HG03565 (cell line): ENCODE measurements around the gene BNIPL.
A peak's percentile ranks its signal among the peaks of the same experiment; 100 is the strongest.

Source experiments
- ATAC-seq: cut with Tn5 transposase; IDR thresholded peaks from one replicate; pipeline ENCODE4 v1.9.1; 2021; ENCODE audit warnings: mild to moderate bottlenecking, moderate library complexity; ENCODE audit not compliant: unreplicated experiment

Gene BNIPL

DNA sequence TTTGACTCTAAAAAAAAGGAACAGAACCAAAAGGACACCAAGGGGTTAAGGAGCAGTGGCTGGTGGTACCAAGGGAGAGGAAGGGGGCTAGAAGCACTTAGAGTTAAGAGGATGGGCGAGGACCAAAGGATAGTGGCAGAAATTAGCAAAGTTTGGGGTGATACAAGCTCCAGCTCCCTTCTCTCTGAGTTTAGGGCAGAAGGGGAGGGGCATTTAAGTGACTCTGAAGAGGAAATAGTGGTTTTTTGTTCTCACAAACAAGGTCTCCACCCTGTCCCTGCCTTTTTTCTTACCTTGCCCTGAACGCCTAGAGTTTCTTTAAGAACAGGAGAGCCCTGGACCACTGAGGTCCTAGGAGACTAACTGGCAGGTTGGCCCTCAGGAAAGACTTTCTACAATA is 19.8 kb downstream of the BNIPL start:
- ATAC-seq: no peak

DNA sequence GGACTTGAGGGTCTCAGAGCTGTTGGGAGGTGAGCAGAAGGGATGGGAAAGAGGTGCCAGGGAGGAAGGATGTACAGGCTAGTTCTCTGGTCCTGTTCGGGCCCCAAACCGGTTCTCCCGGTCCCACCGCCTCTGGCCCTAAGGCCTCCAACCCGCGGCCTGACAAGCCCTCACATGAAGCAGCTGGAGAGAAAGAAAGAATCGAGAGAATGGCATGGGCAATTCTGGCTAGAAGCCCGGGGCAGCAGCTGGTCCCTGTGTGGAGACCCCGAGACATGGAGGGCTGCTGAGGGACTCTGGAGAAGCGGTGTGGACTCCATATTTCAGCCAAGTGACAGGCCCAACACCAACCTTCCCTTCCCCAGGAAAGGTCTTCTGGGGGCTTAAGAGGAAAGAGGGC is 22.3 kb downstream of the BNIPL start:
- ATAC-seq: no peak

DNA sequence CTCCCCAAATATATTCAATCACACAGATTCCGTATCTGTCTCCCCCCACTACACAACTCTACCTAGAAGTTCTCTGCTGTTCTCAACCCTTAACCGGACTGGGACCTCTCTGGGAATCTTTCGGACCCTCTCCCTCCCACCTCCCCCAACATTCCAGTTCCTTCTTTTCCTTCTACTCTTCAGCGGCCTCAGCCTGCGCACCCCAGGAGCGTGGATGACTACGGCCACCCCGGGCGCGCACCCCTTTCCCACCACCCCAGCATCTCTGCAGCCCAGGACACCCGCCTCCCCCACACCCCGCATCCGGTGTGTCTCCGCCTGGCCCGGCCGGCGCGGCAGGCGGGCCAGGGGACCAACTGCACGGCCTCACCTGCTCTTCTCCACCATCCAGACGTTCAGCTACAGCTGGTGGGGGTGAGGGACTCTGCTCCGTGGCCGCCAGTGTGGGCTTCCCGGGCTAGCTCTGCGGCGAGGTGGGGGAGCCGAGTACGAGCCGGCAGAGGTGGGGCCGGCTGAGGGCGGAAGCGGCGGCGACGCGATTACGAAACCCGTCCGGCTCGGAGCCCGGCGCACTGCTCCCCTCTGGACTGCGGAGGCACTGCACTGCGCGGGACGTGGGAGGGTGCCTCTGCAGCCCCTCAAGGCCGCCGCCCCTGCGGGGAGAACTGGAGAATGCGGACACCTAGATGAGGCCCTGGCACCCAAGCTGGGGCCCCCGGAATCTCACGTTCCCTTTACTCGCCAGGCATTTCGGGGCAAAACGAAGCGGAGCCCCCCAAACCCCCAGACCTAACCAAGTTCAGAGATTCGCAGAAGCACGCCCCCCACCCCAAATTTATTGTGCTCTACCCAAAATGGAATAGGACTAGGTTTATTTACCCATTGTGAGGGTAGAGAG is 23.0 kb downstream of the BNIPL start, which contains the start of gene CDC42SE1:
Gene CDC42SE1 (minus strand): TSS at position 514 of the 898 bp plus-strand sequence. CDS start 3,892 bp downstream, outside the sequence.
- peak; percentile 57 for ATAC-seq

DNA sequence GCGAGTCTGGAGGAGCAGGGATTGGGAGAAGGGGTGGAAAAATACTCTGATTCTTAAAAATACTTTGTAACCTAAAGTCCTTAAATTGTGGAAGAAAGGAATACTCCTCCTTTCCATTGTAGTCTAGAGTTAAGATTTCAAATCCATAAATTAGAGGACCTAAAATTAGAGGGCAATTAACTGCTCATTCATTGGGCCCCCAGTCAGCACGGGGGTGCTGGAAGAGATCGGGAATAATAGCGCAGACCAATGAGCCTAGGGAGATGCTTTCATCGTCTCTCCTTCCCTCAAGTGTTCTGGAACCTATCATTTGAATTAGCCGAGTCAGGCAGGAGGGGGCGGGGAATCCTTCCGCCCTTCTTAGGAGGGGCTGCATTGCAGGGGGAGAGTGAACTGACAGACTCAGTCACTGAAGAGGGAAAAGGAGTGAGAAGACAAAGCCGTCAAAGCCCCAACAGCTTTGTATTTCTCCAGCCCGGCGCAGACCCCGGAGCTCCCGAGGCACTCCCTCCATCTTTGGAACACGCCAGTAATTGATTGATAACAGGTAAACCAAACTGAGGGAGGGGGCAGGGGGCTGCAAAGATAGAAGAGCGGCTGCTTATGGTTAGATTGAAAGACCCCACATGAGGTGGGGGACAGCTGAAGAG is 23.7 kb downstream of the BNIPL start, which contains the start of gene MLLT11:
Gene MLLT11 (plus strand): TSS at position 391 of the 650 bp plus-strand sequence. CDS start 6,828 bp downstream, outside the sequence.
- ATAC-seq: no peak

DNA sequence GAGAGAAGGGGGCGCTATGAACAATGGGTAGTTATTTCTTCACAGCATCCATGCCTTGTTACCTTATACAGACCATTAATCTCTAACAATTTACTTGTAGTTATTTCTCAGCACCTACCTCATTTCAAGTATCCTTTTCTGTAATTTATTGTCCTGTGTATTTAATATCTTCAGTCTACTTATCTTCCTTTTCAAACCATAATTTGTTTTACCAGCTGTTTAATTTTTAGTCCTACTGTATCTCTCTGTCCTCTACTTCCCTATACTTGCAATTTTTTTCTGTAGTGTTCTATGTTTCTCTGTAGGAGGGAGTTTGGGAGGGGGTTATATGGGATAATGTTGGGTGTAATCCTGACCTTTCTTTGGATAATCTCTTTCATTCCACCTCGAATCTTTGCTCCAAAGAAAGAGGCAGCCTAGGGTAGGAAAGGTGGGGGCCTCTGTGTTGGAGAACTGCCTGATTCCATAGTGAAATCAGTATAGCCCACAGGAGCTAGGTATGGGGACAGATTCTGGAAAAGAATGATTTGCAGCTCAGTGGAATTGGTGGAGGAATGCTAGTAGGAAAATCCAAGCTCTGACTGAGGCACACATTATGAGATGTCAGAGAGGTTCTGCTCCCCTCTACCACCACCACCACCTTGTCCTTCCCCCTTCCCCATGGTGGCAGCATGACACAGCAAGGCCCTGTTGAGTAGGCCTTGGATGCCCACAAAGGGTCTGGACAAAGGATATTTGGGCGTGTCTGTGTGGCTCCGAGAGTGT is 24.5 kb downstream of the BNIPL start:
- no peak for ATAC-seq

DNA sequence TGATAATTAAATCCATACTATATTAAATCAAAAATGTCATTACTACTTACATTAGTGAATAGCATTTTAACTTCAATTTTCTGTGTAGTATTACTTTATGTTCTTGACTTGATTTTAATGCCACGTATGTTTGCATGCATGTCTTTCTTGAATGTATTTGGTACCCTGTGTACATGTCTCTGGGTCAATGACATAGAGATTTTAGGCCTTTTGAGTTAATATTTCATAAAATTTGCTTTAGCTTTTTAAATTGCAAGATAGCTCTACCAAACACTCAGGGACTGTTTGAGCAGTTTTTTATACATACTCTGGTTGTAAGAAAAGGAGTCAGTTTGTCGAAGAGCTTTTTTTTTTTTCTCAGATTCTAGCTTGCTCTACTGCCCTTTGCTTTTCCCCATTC is 25.3 kb downstream of the BNIPL start:
- ATAC-seq: no peak

DNA sequence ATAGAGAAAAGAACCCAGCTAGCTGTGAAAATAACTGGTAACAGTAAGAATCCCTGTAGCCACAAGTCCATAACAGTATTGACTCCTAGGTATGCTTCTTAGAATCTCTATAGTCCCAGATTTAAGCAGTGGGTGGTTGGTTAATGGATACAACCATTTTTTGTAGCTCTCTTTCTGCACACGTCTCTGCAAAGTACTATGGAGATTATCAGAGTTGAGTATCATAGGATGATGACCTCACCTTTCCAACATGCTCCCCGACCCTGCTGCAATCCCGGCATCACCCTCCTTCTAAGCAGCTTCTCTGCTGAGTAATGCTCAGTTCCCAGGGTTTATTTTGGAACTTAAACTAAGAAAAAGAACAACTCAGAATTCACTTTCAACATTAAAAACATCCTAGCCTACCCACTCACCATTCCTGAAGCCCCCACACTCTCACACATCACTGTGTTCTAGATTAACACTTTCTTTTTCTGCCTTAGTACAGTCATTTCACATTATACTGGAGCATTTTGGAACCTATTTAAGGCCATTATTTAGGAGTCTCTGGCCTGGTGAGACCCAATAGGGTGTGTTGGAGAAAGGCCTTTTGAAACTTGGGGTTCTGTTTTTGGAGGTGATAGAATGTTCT is 26.5 kb downstream of the BNIPL start:
- ATAC-seq: no peak

DNA sequence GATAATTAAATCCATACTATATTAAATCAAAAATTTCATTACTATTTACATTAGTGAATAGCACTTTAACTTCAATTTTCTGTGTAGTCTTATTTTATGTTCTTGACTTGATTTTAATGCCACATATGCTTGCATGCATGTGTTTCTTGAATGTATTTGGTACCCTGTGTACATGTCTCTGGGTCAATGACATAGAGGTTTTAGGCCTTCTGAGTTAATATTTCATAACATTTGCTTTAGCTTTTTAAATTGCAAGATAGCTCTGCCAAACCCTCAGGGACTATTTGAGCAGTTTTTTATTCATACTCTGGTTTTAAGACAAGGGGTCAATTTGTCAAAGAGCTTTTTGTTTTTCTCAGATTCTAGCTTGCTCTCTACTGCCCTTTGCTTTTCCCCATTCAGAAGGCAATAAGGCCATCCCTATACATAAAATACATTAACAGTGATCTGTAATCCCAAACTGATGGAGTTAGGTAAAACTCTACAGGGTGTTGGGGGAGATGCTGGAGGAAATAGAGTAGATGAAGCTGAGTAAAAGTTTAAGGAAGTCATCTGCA is 28.8 kb downstream of the BNIPL start:
- ATAC-seq: no peak

DNA sequence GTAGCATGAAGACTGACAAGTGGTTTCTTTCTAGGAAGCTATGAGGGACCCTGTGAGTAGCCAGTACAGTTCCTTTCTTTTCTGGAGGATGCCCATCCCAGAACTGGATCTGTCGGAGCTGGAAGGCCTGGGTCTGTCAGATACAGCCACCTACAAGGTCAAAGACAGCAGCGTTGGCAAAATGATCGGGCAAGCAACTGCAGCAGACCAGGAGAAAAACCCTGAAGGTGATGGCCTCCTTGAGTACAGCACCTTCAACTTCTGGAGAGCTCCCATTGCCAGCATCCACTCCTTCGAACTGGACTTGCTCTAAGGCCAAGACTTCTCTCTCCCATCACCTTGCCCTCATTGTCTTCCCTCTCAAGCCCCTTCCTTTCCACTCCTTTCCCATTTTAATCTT is 30.8 kb downstream of the BNIPL start:
- no peak for ATAC-seq

DNA sequence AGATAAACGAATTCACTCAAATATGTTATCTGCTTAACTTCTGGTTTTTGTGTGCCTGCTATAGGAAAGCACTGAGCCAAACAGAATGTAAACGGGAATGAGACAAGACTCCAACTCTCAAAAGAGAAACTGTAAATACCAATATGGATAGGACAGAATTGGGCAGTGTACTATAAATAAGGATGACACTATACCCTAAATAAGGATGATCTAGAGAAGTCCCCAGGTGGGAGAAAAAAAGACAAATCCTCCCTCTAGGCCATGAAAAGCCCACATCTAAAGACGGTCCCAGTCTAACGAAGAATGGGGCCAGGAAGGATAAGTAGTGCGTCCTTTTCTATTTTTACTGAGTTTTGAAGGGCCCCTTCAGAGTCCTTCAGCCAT is 32.7 kb downstream of the BNIPL start:
- ATAC-seq: no peak

DNA sequence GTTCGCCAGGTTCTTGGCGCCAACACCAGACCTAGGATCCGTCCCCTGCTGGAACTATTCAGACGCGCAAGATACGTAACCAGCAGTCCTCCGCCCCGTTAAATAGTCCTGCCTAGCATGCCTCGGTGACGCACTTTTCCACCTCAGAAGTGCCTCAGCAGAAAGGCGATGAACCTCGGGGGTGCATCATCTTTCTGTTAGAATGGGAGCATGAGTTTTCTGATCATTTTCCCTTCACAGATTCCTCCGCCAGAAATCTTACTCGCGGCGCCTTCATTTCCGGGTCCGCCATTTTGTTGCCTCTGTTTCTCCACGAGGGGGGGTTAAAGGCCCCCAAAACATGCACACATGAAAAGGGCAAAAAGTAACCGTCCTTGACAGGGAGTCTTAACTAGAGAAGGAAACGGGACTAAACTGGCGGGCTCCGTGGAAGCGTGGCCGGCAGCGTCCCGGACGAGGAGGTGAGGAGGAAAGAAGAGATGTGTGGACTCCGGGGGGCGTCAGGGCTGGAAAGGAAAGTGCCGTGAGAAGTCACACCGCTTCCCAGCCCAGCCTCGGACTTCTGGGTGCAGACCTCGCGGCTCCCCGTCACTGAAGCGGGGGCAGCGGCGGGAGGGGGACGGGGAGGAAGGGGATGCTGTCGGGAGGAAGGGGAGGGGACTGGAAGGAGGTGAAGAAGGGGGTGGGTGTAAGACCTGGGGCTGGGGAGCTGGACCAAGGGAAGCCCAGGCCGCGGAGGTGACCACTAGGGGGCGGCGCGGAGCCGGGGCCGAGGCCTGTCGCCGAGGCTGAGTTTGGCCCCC is 34.3 kb downstream of the BNIPL start, which contains the start of gene GABPB2:
Gene GABPB2 (plus strand): TSS at position 288 of the 803 bp plus-strand sequence. CDS start 17,429 bp downstream, outside the sequence.
- peak; percentile 62 for ATAC-seq

DNA sequence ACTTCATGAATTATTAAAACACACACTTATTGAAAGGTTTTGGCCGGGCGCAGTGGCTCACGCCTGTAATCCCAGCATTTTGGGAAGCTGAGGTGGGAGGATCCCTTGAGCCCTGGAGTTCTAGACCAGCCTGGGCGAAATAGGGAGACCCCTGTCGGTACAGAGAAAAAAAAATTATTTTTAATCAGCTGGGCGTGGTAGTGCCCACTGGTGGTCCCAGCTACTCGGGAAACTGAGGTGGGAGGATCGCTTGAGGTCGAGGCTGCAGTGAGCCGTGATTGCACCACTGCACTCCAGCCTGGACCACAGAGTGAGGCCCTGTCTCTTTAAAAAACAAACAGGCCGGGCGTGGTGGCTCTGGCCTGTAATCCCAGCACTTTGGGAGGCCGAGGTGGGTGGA is 35.8 kb downstream of the BNIPL start:
- ATAC-seq: no peak

DNA sequence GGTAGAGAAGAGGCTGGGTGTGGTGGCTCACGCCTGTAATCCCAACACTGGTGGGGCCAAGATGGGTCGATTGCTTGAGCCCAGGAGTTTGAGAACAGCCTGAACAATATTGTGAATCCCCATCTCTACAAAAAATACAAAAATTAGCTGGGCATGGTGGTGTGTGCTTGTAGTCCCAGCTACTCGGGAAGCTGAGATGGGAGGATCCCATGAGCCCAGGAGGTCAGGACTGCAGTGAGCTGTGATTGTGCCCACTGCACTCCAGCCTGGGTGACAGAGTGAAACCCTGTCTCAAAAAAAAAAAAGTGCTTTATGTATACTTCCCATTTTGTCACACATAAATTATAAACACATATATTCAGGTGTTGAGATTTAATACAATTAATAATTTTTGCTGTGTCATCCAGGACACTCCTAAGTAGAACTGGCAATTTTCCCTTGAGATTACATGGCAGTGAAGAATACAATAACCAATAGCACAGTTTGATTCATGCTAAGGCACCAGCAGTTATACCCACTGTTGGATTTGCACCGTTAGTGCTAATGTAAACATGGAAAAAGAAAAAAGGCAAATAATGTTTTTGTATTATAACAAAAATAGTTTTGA is 49.7 kb downstream of the BNIPL start:
- no peak for ATAC-seq
